ENCODE data around the gene PLEKHG3.

GRCh38 chr14:64695071-64695470 is 9.2 kb upstream of the PLEKHG3 start:
- TF ChIP-seq CTCF (IDR thresholded peaks at IDR 0.05), result no peak
- no peak for TF ChIP-seq POLR2A (IDR thresholded peaks at IDR 0.05)
- no peak for TF ChIP-seq POLR2AphosphoS5 (IDR thresholded peaks at IDR 0.05)
